SU-DHL-6 (cell line): Measurements from ENCODE around the gene CACNB1.

Experiments
- H2AFZ ChIP-seq: fragments of 200-600 bp; sonication (generic); 2 replicates; pipeline ENCODE4 v1.6.1; 2014; ENCODE audit warnings: low read depth, mild to moderate bottlenecking, moderate library complexity, mixed read lengths, antibody characterized with exemption, low read length; ENCODE audit not compliant: severe bottlenecking
- H3F3A ChIP-seq: fragments of 200-600 bp; shearing (Covaris generic); 2 replicates; pipeline ENCODE4 v1.6.0; 2016; ENCODE audit warnings: antibody characterized with exemption, mild to moderate bottlenecking; ENCODE audit not compliant: insufficient read depth
- H3K27ac ChIP-seq: fragments of 200-600 bp; sonication (generic); 2 replicates; pipeline ENCODE4 v1.5.1; 2016; ENCODE audit warnings: low read depth, mild to moderate bottlenecking, low read length, moderate library complexity, mixed read lengths
- H3K27me3 ChIP-seq: fragments of 200-600 bp; sonication (generic), shearing (Covaris generic); 2 replicates; pipeline ENCODE4 v1.6.0; 2014; ENCODE audit warnings: mild to moderate bottlenecking, low read length
- H3K36me3 ChIP-seq: fragments of 200-600 bp; sonication (generic); 2 replicates; pipeline ENCODE4 v1.6.1; 2014; ENCODE audit warnings: mild to moderate bottlenecking, low read length, mixed read lengths
- H3K4me2 ChIP-seq: fragments of 300-600, 200-600 bp; shearing (Covaris generic), sonication (generic); 2 replicates; pipeline ENCODE4 v1.6.0; 2014; ENCODE audit warnings: low read length, low read depth, mild to moderate bottlenecking; ENCODE audit not compliant: poor library complexity, severe bottlenecking
- H3K4me3 ChIP-seq: fragments of 200-600 bp; sonication (generic); 2 replicates; pipeline ENCODE4 v1.5.1; 2014; ENCODE audit warnings: antibody characterized with exemption, low read length, mild to moderate bottlenecking, mixed read lengths; ENCODE audit not compliant: insufficient read depth, poor library complexity, severe bottlenecking
- H3K79me2 ChIP-seq: fragments of 200-600 bp; sonication (generic); 2 replicates; pipeline ENCODE4 v1.6.1; 2014; ENCODE audit warnings: mild to moderate bottlenecking, low read length, moderate library complexity; ENCODE audit not compliant: insufficient read depth
- H3K9ac ChIP-seq: fragments of 200-600 bp; sonication (generic); 2 replicates; pipeline ENCODE4 v1.7.0; 2014; ENCODE audit warnings: mild to moderate bottlenecking, low read length
- H3K9me2 ChIP-seq: fragments of 200-600 bp; sonication (generic); replicated peaks from 2 replicates; pipeline ENCODE4 v1.6.1; 2014; ENCODE audit warnings: low read length; ENCODE audit not compliant: insufficient read depth
- H3K9me3 ChIP-seq: fragments of 200-600 bp; sonication (generic); 2 replicates; pipeline ENCODE4 v1.6.1; 2014; ENCODE audit warnings: low read length, mixed read lengths; ENCODE audit not compliant: insufficient read depth
- H4K20me1 ChIP-seq: fragments of 200-600 bp; sonication (generic); 2 replicates; pipeline ENCODE4 v1.6.1; 2014; ENCODE audit warnings: low read depth, mild to moderate bottlenecking, antibody characterized with exemption, low read length, moderate library complexity, mixed read lengths
- EZH2phosphoT487 ChIP-seq: fragments of 200-600 bp; sonication (generic), shearing (Covaris generic); conservative IDR thresholded peaks from 2 replicates; pipeline ENCODE4 v1.6.1; 2018; ENCODE audit warnings: mild to moderate bottlenecking, antibody characterized with exemption, low read length, moderate library complexity, mixed read lengths
- TF ChIP-seq, protein P1 (sequence below): fragments of 200-600 bp; sonication (generic); IDR thresholded peaks from one replicate; pipeline ENCODE4 v1.5.1; 2017; ENCODE audit warnings: antibody characterized with exemption, mild to moderate bottlenecking, low read length, moderate library complexity; ENCODE audit not compliant: insufficient read depth, poor library complexity, severe bottlenecking

The CACNB1 gene

DNA sequence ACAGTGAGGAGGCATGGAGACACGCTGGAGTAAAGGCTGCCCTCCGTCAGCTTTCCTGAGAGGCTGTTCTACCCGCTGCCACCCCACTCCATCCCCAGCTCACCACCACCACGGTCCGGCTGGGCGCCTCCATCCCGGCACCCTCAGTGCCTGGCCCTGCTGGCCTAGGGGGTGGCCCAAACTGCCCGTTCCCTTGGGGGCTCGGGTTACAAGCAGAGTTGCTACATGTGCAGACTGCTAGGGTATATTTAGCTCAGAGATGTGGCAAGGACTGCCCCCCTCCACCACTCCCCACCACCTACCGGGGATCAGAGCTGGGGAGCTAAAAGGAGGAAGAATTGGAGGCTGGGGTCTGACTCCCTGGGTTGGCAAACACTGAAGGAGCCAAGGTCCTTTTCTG is 4.1 kb downstream of the CACNB1 start:
- no peak overlapping the region for H3K4me2 ChIP-seq
- H4K20me1 ChIP-seq, result no peaks in the 10 kb centered on the region
- no peak overlapping the region for H3K9ac ChIP-seq

DNA sequence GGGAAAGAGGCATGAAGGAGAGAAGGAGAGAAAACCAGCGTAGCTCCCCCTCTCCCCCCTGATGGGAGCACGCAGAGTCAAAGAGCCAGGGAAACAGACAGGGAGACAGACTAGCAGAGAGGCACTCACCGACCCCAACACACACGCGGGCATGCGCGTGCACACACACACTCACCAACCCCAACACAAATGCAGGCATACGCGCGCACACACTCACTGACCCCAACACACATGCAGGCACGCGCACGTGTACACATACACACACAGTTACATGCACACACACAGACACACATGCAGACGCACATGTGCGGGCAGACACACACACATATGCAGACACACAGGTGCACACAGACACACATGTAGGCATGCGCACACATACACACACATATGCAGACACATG is 4.6 kb downstream of the CACNB1 start:
- Histone ChIP-seq H3K79me2 (peaks cover 11% of the 10 kb centered on the region), H3K4me3 (no peak overlapping the region), H2AFZ (no peak overlapping the region), H3K27ac (no peak overlapping the region), H3K9ac (no peak overlapping the region), H3K9me2 (no peaks in the 10 kb centered on the region), H3K36me3 (no peaks in the 10 kb centered on the region), H3K27me3 (no peaks in the 10 kb centered on the region), H3K4me2 (no peak overlapping the region), H3K9me3 (no peaks in the 10 kb centered on the region), H3F3A (peaks cover under 1% of the 10 kb centered on the region; the same call in 1 of the 2 replicates), H4K20me1 (no peaks in the 10 kb centered on the region)
- TF ChIP-seq, protein P1, sequence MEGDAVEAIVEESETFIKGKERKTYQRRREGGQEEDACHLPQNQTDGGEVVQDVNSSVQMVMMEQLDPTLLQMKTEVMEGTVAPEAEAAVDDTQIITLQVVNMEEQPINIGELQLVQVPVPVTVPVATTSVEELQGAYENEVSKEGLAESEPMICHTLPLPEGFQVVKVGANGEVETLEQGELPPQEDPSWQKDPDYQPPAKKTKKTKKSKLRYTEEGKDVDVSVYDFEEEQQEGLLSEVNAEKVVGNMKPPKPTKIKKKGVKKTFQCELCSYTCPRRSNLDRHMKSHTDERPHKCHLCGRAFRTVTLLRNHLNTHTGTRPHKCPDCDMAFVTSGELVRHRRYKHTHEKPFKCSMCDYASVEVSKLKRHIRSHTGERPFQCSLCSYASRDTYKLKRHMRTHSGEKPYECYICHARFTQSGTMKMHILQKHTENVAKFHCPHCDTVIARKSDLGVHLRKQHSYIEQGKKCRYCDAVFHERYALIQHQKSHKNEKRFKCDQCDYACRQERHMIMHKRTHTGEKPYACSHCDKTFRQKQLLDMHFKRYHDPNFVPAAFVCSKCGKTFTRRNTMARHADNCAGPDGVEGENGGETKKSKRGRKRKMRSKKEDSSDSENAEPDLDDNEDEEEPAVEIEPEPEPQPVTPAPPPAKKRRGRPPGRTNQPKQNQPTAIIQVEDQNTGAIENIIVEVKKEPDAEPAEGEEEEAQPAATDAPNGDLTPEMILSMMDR, result no peak
- no peak for TF ChIP-seq EZH2phosphoT487

More for the DNA sequence above, 4.1 kb downstream of the CACNB1 start:
- H3K9me3 ChIP-seq, result no peaks in the 10 kb centered on the region
- H3K36me3 ChIP-seq, result no peaks in the 10 kb centered on the region
- TF ChIP-seq, protein P1, result no peak
- TF ChIP-seq EZH2phosphoT487, result no peak
- peaks cover 5% of the 10 kb centered on the region for H3F3A ChIP-seq
- H3K4me3 ChIP-seq, result no peak overlapping the region
- H3K27me3 ChIP-seq, result no peaks in the 10 kb centered on the region
- H2AFZ ChIP-seq, result no peak overlapping the region
- H3K9me2 ChIP-seq, result no peaks in the 10 kb centered on the region
- no peak overlapping the region for H3K27ac ChIP-seq
- peaks cover 11% of the 10 kb centered on the region for H3K79me2 ChIP-seq

DNA sequence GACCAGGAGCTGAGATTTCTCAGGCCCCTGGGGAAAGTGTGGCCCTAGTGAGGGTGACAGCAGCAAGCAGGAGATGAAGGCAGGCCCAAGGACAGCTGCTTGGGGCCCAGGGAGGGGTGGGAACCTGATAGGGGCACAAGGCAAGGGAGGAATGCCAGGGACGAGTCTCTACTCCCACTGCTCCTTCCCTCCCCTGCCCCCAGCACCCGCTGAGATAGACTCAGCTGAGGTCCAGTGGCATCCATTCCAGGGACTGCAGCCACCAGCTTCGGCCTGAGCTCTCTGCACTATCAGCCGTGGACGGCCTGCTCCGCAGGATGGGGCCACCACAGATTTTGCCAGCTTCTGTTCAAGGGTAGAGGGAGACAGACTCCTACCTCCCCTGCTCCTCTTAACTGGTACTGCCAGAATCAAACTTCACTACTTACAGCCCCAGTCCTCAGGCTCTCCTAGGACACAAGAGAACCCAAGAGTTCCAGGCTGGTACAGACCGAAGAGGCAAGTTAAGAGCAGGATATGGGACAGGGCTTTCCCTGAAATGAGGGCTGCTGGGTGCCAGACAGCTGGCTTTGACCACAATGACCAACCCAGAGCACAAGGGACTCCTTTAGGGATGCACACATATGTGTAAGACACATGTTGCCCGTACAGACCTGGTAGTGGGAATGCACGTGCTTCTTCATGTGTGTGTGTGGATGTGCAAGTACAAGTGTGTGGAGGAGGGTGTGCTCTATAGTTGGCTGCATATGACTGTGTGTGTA is 5.5 kb downstream of the CACNB1 start:
- H3K9me3 ChIP-seq, result no peaks in the 10 kb centered on the region
- no peaks in the 10 kb centered on the region for H3K27me3 ChIP-seq
- peaks cover 8% of the 10 kb centered on the region for H3K79me2 ChIP-seq
- H3K4me2 ChIP-seq, result no peak overlapping the region
- no peak overlapping the region for H3K9ac ChIP-seq
- TF ChIP-seq, protein P1, result no peak
- TF ChIP-seq EZH2phosphoT487, result no peak
- no peaks in the 10 kb centered on the region; the same call in 1 of the 2 replicates for H3F3A ChIP-seq
- H4K20me1 ChIP-seq, result no peaks in the 10 kb centered on the region
- H3K9me2 ChIP-seq, result no peaks in the 10 kb centered on the region
- no peak overlapping the region for H3K27ac ChIP-seq
- H3K36me3 ChIP-seq, result no peaks in the 10 kb centered on the region
- H3K4me3 ChIP-seq, result no peak overlapping the region
- H2AFZ ChIP-seq, result no peak overlapping the region
